Motor neuron (in vitro differentiated cells): ENCODE measurements around the gene CLSTN2. TPM values are rescaled to one million over a fixed set of nuclear protein-coding genes. Genes with fewer than 3 reads are reported as not detected.

Experiments used
- ATAC-seq, 8 experiments: fragments of 200-7000 bp; cut with Tn5 transposase; replicated peaks in 6 of 8; 2 replicates each; pipeline ENCODE4 v1.8.0; 2021; ENCODE audit warnings: mild to moderate bottlenecking in 8 of 8, moderate library complexity in 8 of 8
- H3K27ac ChIP-seq, 2 donors: fragments of 250-450 bp; sonication (Bioruptor Pico); 2 replicates each; pipeline ENCODE4 v1.9.0; 2021; ENCODE audit warnings: antibody characterized with exemption in 2 of 2, mild to moderate bottlenecking in 2 of 2, moderate library complexity in 1 of 2
- H3K4me1 ChIP-seq, 2 donors: fragments of 250-450 bp; sonication (Bioruptor Pico); replicated peaks in 1 of 2; 2 replicates each; pipeline ENCODE4 v1.6.1; 2021; ENCODE audit warnings: antibody characterized with exemption in 2 of 2, mild to moderate bottlenecking in 2 of 2, moderate library complexity in 1 of 2
- H3K4me3 ChIP-seq, 5 donors: fragments of 250-450 bp; sonication (Bioruptor Pico); 2 replicates each; pipeline ENCODE4 v1.9.0; 2021; ENCODE audit warnings: antibody characterized with exemption in 5 of 5, mild to moderate bottlenecking in 5 of 5, moderate library complexity in 4 of 5
- WGBS, 10 experiments: fragments of 450-650 bp; shearing (Covaris generic); methylation state at CpG; one replicate each; pipeline ENCODE4 v1.0.0; 2022; 5-methylcytosine and 5-hydroxymethylcytosine counted together
- in situ Hi-C, 9 experiments: fragments of 400-800 bp; cut with MboI; loops; one replicate each; pipeline ENCODE4 v1.15.0; 2021; ENCODE audit warnings: low sequenced_read_pairs in 9 of 9, low pct_unique_long_range_greater_than_20kb in 2 of 9; ENCODE audit not compliant: unreplicated experiment in 9 of 9
- total RNA-seq, 8 experiments: library from RNA; unstranded; fragments of 300-600 nt; gene quantifications; 2 replicates each; pipeline versions ENCODE4 v1.2.3 to v1.2.4, GENCODE V29; 2022

Gene CLSTN2
- total RNA-seq, 8 experiments from 2014 or later, result 1.2 to 125 (median 27.9) TPM

DNA sequence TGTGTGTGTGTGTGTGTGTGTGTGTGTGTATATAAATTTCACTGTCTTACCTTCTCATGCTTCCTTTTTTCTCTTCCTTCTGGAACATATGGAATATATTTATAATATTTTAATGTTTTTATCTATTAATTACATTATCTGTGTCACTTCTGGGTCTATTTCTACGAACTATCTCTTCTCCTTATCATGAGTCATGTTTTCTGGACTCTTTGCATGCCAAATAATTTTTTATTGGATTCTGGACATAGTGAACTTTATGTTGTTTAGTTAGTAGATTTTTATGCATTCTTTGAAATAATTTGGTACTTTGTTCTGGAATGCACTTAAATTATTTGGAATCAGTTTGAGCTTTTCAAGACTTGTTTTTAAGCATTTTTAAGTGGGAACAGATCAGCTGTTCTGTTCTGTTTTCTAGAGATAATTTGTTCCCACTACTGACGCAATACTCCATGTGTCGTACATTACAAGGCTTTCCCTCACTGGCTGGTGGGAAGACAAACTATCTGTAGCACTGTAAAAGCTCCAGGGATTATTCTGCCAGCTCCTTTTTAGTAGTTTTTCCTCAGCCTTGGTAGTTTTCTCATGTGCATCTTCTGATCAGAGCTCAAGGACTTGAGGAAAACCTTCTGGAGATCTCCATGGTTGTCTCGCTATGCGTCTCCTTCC, 302.0 kb downstream of the CLSTN2 start:
- Histone ChIP-seq H3K4me3 (no peak overlapping the region), H3K27ac (no peak overlapping the region), H3K4me1 (no peaks in the 10 kb centered on the region)
- ATAC-seq, result peak in 1 of 8 experiments; percentile 76
- WGBS, 10 experiments, result 0 to 100% (median 65%) methylated on average over 1 to 5 of the region's 5 CpGs; no CpG with 5 or more reads in 1 of the 10 experiments
- in situ Hi-C loops, result no loop called here

DNA sequence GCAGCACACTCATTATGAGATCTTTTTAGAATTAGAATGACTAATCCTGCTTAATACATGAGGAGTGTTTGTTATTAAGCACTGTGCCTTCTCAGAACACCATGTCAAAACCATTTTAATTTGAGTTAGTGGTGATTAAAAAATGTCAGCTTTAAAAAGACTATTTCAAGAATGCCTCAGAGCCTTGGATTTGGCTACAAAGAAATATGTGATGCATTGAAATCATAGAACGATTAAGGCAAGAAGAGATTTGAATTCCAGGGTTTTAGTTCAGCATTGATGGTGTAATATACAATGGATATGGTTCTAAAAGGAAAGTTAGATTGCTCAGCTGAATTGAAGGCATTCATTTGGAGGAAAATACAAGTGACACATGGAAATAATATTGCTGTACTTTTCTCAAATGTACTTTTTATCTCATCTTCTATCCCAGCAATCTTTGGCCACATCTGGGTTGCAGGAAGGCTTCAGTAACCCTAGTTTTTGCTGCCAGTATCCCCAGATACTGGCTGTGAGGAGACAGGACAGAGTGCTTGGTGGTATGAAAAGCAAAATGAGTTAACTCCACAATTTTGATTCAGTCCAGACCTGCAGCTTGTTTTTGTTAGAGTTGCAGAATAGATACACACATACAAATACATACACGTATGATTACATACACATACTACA, 303.8 kb downstream of the CLSTN2 start:
- H3K4me3 ChIP-seq, result no peak overlapping the region
- no peak overlapping the region for H3K27ac ChIP-seq
- WGBS, 10 experiments, result 0 to 100% (median 52%) methylated on average over 1 to 2 of the region's 2 CpGs
- no peak for ATAC-seq
- H3K4me1 ChIP-seq, result no peaks in the 10 kb centered on the region
- in situ Hi-C loops, result no loop called here

DNA sequence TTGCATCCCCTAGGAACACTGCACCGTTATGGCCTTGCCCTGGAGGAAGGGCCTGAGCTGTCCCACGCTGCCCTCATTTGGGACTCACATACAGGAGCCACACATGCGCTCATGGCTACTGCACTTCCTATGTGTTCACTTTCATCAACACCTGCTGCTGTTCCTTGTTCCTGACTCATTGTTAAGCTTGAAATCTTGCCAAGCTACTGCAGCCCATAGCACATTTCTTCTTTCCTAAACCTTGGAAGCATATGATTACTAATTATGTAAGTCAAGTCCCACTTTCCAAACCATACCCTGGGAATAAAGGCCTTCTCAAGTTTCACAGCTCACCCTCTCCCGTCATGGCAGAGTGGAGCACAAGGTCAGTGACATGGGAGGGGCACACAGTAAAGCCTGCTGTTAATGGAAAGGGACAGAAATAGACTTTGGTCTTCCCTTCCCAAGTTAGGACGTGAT, 307.9 kb downstream of the CLSTN2 start:
- in situ Hi-C loops, result no loop called here
- H3K4me3 ChIP-seq, result no peak overlapping the region
- no peaks in the 10 kb centered on the region for H3K4me1 ChIP-seq
- ATAC-seq, result peak in 3 of 8 experiments; percentile 62 to 91 (median 87)
- 9 to 100% (median 73%) methylated on average over 2 to 5 of the region's 5 CpGs; no CpG with 5 or more reads in 3 of the 10 experiments for WGBS, 10 experiments
- no peak overlapping the region for H3K27ac ChIP-seq

DNA sequence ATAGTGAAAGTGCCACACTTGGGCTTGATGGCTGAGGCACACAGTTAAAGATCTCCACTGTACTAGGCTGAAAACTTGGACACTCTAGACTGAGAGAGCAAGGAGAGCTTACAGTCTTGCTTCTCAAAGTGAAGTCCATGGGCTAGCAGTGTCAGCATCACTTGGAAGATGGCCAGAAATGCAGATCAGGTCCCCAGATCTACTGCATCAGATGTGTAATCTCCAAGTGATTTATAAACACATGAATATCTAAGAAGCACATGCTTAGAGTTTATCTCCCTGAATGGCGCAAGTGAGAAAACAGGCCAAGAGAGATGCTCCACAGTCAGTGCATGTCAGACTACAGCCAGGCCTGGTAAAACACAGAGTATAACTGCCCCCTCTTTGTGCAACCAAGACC, 308.6 kb downstream of the CLSTN2 start:
- in situ Hi-C loops, result no loop called here
- H3K27ac ChIP-seq, result no peak overlapping the region
- 60 to 100% (median 85%) methylated on average over 1 of the region's 1 CpG; no CpG with 5 or more reads in 4 of the 10 experiments for WGBS, 10 experiments
- H3K4me1 ChIP-seq, result no peaks in the 10 kb centered on the region
- H3K4me3 ChIP-seq, result no peak overlapping the region
- ATAC-seq, result peak in 6 of 8 experiments; percentile 28 to 66 (median 53)

DNA sequence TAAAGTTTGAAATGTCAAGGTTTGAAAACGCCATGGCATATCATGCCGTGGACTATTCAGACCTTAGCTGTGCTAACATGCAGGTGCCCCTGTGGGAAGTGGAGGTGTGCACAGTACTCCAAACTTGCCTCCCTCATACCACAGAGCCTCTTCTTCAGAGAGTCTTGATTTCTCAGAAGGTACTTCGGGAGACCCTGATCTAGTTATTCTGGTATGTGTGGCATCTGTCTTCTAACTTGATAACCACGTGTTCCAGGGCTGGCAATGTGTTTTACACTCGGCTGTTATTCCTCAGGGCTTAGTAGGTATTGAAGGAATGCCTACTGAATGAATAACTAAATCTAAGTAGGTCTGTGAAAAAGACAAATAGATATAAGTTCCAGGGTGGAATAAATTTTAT, 309.9 kb downstream of the CLSTN2 start:
- no peaks in the 10 kb centered on the region for H3K4me1 ChIP-seq
- H3K4me3 ChIP-seq, result no peak overlapping the region
- WGBS, 10 experiments, result 0 to 93% (median 78%) methylated on average over 2 to 5 of the region's 5 CpGs; no CpG with 5 or more reads in 1 of the 10 experiments
- peak in 1 of 8 experiments; percentile 27 for ATAC-seq
- in situ Hi-C loops, result no loop called here
- H3K27ac ChIP-seq, result no peak overlapping the region

DNA sequence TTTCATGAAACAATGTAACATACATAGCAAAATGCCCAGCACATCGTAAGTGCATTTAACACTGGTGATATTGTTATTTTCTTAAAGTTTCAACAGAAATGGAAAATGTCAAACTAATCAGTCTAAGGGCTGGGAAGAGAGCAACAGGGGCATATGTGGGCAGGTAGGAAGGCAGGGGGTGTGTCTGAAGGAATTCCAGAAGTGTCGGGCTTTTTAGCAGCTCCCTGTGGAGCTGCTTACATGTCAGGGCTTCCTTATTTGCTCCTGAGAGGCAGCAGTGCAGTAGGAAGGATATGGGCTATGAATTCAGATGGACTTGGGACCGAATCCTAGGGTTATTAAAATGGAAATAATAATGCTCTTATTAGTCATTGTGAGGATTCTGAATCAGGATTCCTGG, 311.6 kb downstream of the CLSTN2 start:
- no peak for ATAC-seq
- Histone ChIP-seq H3K27ac (no peak overlapping the region), H3K4me1 (peaks cover 0 to 5% of the 10 kb centered on the region in 2 donors), H3K4me3 (no peak overlapping the region)
- 0 to 100% (median 48%) methylated on average over 1 to 3 of the region's 3 CpGs; no CpG with 5 or more reads in 4 of the 10 experiments for WGBS, 10 experiments
- in situ Hi-C loops, result no loop called here

DNA sequence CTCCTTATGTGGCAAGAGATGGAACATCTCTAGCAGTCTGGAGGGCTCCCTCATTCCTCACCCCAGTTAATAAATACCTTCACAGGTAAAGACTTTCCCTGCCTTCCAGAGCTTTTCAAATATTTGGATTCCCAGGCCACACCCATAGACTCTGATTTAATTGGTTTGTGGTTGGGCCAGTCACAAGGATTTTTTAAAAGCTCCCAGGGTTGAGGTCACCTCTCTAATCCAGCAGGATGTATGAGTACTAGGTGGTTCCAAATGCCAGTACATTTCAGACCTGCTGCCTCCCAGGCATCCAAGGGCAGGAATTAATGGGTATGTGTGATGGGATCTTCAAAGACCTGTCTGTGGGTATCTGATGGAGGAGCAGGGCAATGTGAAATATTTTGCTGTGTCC, 312.8 kb downstream of the CLSTN2 start:
- peaks cover 2 to 9% of the 10 kb centered on the region in 2 donors for H3K4me1 ChIP-seq
- no peak overlapping the region for H3K4me3 ChIP-seq
- no peak for ATAC-seq
- H3K27ac ChIP-seq, result no peak overlapping the region
- in situ Hi-C loops, result no loop called here

DNA sequence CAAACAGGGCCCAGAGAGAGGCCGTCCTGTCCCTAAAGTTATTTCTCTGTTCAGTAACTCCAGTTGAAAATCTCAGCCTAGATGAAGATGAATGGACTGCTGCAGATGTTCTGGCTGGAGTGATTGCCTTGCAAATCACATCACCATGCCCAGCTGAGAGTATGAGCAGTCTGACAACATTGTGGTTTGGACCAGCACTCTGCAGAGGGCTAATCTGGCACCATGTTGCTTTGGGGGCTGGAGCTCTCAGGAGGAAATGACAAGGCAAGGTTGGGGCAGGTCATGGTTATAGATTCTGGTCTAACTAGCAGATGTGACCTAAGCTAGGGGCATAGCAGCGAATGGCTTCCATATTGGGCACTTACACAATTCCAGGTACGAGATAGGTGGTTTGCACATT, 314.2 kb downstream of the CLSTN2 start:
- no peak overlapping the region for H3K4me3 ChIP-seq
- WGBS, 10 experiments, result 0 to 100% (median 78%) methylated on average over 1 to 3 of the region's 3 CpGs; no CpG with 5 or more reads in 2 of the 10 experiments
- no peak overlapping the region for H3K27ac ChIP-seq
- H3K4me1 ChIP-seq, result peaks cover 2 to 9% of the 10 kb centered on the region in 2 donors
- in situ Hi-C loops, result no loop called here
- no peak for ATAC-seq

DNA sequence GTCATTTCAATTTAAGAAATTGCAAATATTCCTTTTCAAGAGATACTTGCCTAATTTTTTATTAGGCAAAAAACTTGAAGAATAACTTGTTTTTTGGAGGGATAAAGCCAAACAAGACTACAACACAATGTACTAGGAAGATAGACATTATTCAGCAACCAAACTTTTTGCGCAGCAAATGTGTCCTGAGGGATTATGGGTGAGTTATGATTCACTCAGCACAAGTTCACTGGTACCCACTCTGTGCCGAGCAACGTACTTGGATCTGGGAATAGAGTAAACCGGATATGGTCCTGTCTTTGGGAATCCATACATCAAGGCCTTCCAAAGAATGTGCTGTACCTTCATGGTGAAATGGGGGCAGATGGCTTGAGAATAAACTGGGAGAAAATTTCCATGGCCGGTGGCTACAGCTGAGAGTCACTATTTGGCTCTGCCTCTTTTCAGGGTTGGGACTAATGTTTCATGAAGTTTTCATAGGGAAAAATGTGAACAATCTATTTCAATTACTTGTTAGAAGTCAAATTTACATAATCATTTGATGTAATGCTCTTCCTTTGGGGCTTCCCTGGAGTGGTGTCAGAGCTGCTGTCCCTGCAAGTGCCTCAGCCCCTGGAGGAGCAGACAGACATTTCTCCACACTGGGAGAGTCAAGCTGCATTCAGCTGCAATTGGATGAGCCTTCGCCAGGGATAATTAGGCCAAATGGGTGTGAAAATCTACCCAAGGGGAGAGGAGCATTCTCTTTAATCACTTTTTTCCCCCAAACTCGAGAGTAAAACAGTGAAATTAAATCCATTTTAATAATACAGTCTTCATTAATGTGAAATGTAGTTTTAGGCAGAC, 315.2 kb downstream of the CLSTN2 start:
- WGBS, 10 experiments, result 17 to 89% (median 57%) methylated on average over 1 to 7 of the region's 7 CpGs; no CpG with 5 or more reads in 1 of the 10 experiments
- no peak overlapping the region for H3K4me3 ChIP-seq
- peak in 2 of 8 experiments; percentile 25 to 42 for ATAC-seq
- H3K27ac ChIP-seq, result no peak overlapping the region
- in situ Hi-C loops, result no loop called here
- H3K4me1 ChIP-seq, result peaks cover 2 to 9% of the 10 kb centered on the region in 2 donors

DNA sequence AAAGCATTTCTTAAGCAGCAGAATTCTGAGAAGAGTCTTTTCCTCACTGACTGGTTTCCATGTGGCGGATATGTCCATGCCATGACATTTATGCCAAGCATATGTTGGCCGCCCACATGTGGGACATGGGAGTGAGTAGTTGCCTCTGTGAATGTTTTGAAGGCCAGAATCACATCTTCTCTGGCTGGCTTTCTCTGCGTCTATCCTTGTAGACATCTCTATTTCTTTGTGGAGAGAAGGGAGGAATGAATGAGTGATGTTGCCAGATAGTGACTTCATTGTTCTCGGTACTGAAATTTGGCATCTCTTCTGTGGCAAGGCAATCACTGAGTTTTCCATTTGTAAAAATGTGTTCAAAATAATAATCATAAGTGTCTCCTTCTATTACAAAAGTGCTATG, 316.0 kb downstream of the CLSTN2 start:
- Histone ChIP-seq H3K4me1 (peaks cover 2 to 9% of the 10 kb centered on the region in 2 donors), H3K4me3 (no peak overlapping the region), H3K27ac (no peak overlapping the region)
- in situ Hi-C loops, result no loop called here
- no peak for ATAC-seq
- WGBS, 10 experiments, result 17 to 100% (median 89%) methylated on average over 2 to 4 of the region's 4 CpGs; no CpG with 5 or more reads in 1 of the 10 experiments

DNA sequence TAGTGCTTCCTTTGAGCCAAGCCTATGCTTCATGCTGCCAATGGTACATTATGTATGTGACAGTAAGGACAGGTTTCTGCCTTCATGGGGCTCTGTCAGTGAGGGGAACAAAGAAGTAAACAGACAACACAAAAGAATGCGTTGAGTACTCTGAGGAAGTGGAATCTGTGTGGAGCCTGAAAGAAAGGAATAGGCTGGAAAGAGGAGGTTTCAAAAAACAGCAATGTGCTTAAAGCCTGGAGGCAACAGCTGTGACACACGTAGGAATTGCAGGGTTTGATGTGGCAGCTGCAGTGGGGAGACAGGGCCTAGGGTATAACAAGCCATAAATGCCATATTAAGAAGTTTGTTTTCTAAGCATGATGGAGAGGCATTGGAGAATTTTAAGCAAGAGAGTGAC, 316.7 kb downstream of the CLSTN2 start:
- 0 to 50% (median 10%) methylated on average over 1 to 2 of the region's 2 CpGs for WGBS, 10 experiments
- in situ Hi-C loops, result no loop called here
- peaks cover 2 to 9% of the 10 kb centered on the region in 2 donors for H3K4me1 ChIP-seq
- no peak overlapping the region for H3K27ac ChIP-seq
- ATAC-seq, result peak in 5 of 8 experiments; percentile 57 to 74 (median 68)
- no peak overlapping the region for H3K4me3 ChIP-seq

DNA sequence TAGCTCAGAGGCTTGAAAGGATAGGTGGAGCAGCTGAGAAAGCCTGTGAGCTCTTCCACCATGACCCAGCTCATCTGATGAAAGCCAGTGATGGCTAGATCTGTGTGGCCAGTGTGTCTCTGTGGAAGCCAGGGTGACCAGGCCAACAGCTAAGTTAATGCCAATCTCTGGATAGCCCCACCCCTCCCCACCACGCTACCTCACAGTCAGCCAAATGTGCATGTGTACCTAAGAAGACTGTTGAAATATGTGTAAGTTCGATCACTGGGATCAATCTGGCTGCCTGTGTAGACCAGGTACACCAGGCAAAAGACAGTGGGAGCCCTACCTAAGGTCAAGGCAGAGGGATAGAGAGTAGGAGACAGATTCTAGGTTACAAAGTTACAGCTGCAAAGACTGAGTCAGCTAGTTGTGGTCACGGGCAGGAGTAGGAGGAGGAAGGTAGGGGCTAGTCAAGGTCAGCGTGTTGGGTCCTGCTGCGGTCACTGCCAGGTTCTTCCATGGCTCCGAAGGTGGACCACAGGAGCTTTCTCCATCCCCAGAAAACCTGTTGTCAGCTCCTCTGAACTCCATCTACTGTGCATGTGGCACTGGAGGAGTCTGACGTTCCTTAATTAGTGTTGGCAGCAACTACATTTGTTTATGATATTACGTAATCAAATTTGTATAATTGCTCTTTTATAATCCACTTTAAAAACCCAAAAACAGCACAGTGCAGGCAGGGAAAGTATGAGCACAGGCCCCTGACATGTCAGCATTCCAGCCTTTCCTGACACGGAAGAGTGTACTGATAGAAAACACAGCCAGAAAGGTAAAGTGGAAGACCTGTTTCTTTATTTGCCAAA, 318.0 kb downstream of the CLSTN2 start:
- no peak for ATAC-seq
- WGBS, 10 experiments, result 37 to 100% (median 84%) methylated on average over 2 to 8 of the region's 9 CpGs; no CpG with 5 or more reads in 3 of the 10 experiments
- no peak overlapping the region for H3K4me3 ChIP-seq
- in situ Hi-C loops, result no loop called here
- H3K27ac ChIP-seq, result no peak overlapping the region
- peaks cover 2 to 17% of the 10 kb centered on the region in 2 donors for H3K4me1 ChIP-seq
